ENCODE measurements around the gene ZNF664.

The ZNF664 gene

DNA sequence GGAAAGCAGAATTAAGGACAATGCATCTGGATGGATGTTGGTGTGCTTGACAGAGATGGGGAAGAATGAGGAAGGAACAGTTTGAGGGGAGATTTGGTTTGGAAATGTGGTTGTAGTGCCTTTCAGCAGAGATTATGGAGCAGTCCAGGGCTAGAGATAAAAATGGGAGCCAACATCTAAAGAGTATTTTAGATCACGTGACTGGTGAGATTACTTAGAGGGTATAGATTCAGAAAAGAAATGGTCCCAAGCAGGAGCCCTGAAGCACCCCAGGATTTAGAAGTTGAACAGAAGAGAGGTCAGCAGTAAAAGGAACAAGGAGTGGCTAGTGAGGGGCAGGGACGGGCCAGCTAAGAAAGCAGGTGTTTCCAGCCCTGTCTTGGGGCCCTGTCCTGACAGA, 29.6 kb downstream of the ZNF664 start:
- Histone ChIP-seq H3K27me3 (ENCODE audit: control insufficient read depth, insufficient read depth, low read length) (no peaks in the 10 kb centered on the region), H3K4me3 (ENCODE audit: low read length) (no peak overlapping the region), H3K27ac (ENCODE audit: low read depth, low read length) (no peak overlapping the region), H3K4me1 (ENCODE audit: control insufficient read depth, insufficient read depth, low read length) (no peaks in the 10 kb centered on the region), H3K36me3 (ENCODE audit: control insufficient read depth, insufficient read depth, low read length) (peaks cover 18% of the 10 kb centered on the region), H3K9ac (ENCODE audit: low read length) (no peak overlapping the region)

DNA sequence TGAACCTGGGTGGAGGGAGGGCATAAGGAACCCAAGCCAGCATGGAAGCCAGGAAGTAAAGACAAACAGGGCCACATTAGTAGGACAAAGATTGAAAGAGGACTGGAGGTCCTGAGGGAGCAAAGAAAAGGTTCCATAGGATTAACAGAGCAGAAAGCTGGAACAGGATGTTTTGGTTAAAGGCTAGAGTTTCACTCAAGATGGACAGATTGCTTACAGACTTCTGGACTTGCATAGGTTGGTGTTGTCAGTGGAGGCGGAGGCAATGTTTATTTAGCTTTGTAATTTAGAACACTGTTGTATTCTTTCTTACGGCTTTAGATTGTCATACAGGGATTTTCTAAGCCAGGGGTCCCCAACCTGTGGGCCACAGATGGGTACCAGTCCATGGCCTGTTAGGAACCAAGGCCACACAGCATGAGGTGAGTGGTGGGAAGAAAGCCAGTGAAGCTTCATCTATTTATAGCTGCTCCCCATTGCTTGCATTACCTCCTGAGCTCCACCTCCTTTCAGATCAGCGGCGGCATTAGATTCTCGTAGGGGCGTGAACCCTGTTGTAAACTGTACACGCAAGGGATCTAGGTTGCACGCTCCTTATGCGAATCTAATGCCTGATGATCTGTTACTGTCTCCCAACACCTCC, 31.3 kb downstream of the ZNF664 start:
- Histone ChIP-seq H3K4me1 (ENCODE audit: control insufficient read depth, insufficient read depth, low read length) (no peaks in the 10 kb centered on the region), H3K27me3 (ENCODE audit: control insufficient read depth, insufficient read depth, low read length) (no peaks in the 10 kb centered on the region), H3K4me3 (ENCODE audit: low read length) (no peak overlapping the region), H3K27ac (ENCODE audit: low read depth, low read length) (no peak overlapping the region), H3K9ac (ENCODE audit: low read length) (no peak overlapping the region), H3K36me3 (ENCODE audit: control insufficient read depth, insufficient read depth, low read length) (peaks cover 18% of the 10 kb centered on the region)

DNA sequence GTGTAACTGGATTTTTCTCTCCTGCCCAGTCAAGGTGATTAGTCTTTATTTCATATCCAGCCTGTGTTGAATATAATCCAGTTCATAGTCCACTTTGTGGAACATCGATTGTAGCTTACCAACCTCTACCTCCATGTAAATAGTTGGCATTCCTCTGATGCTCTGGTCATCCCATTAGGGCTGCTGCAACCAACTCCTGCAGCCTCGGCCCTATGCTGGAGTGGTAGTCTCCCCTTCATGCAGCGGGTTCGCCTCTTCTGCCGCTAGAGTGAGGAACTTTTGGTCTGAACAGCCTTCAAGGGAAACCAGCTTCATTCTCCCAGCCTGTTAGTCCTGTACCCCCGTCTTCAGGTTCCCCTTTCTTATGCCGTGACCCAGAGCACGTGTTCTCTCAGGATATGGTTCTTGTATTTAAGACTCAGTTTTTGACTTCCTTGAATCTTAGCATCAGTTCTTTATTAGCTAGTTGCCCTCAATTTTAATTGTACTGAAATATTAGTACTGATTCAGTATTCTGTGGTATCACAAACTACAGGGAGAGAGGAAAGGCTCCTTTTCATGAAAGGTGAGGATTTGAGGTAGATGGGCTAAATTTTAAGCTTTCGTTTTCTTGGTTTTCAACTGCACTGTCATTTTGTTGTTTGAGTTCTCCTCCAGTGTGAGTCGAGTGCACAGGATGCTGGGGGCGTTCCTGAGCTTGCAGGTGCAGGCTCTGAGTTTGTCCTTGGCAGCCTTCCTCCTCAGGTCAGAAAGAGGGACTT, 33.2 kb downstream of the ZNF664 start:
- peaks cover 11% of the 10 kb centered on the region for H3K36me3 ChIP-seq (ENCODE audit: control insufficient read depth, insufficient read depth, low read length)
- H3K9ac ChIP-seq (ENCODE audit: low read length): no peak overlapping the region

DNA sequence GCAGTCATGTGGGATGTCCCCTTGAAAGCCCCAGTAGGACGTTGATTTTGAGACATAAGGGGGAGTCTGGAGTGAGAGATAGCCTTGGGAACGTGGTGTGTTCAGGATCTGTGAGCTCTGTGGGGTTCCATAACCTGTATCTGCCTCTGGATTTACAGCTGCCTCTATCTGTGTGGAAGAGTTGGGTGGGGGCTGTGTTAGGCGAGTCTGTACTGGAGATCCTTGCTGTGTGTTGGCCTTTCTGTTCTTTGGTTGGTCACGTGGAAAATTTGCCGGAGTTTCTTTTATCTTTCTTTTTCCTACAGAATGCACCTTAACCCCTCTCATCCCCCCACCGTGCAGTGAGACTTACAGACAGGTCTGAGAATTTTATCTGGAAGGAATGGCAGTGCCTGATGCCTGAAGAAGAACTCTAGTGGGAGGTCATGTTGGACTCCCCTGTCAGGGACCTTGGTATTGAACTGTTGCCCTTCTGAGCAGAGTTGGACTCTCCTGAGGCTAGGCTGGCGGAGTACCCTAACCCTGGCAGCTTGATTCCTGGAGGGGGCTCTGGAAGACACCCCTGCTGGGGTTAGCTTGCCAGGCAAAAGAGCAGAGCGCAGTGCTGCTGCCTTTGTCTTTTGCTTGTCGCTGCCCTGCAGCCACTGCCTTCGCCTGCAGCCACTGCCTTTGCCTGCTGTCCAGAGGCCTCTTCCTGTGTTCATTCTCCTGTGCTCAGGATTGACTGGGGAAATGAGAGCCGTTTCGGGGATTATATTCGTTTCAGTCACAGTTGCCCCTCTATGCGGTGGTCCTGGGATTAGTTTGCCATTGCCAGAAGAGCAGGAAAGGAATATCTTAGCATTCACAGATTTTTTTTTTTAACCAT, 34.1 kb downstream of the ZNF664 start:
- Histone ChIP-seq H3K4me3 (ENCODE audit: low read length) (no peak overlapping the region), H3K4me1 (ENCODE audit: control insufficient read depth, insufficient read depth, low read length) (no peaks in the 10 kb centered on the region), H3K36me3 (ENCODE audit: control insufficient read depth, insufficient read depth, low read length) (peaks cover 14% of the 10 kb centered on the region), H3K9ac (ENCODE audit: low read length) (no peak overlapping the region), H3K27me3 (ENCODE audit: control insufficient read depth, insufficient read depth, low read length) (no peaks in the 10 kb centered on the region), H3K27ac (ENCODE audit: low read depth, low read length) (no peak overlapping the region)

More for the DNA sequence above, 33.2 kb downstream of the ZNF664 start:
- no peaks in the 10 kb centered on the region for H3K27me3 ChIP-seq (ENCODE audit: control insufficient read depth, insufficient read depth, low read length)
- H3K27ac ChIP-seq (ENCODE audit: low read depth, low read length): no peak overlapping the region
- no peak overlapping the region for H3K4me3 ChIP-seq (ENCODE audit: low read length)
- no peaks in the 10 kb centered on the region for H3K4me1 ChIP-seq (ENCODE audit: control insufficient read depth, insufficient read depth, low read length)

DNA sequence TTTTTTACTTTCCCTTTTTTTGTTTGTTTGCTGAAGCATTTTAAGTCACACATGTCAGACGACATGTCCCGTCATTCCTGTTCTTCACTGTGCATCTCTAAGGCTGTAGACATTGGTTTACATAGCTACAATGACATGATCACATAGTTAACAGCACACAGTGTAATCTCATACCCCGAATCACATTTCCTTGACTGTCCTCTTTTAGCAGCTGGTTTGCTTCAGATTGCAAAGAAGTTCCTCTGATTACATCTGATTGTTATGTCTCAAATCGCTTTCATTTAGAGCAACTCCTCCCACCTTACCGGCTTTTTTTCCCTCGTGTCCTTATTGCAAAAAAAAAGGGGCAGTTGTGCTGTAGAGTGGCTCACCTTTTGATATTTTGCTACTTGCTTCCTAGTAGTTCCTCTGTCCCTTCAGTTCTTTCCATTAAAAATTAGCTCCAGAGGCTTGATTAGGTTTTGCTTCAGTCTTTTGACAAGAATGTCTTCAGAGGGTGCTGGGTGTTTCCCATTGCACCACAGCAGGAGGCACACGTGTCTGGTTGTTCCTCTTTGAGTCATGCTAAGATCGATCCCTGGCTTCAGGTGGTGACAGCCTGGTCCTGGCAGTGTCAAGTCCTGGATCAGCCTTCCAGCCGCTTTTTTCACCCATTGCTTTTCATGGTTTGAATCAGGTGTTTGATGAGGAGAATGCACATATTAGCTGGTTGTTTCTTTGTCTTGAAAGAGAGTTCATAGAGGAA, 35.0 kb downstream of the ZNF664 start:
- Histone ChIP-seq H3K27me3 (ENCODE audit: control insufficient read depth, insufficient read depth, low read length) (no peaks in the 10 kb centered on the region), H3K27ac (ENCODE audit: low read depth, low read length) (no peak overlapping the region), H3K9ac (ENCODE audit: low read length) (no peak overlapping the region), H3K4me1 (ENCODE audit: control insufficient read depth, insufficient read depth, low read length) (no peaks in the 10 kb centered on the region), H3K36me3 (ENCODE audit: control insufficient read depth, insufficient read depth, low read length) (peaks cover 23% of the 10 kb centered on the region), H3K4me3 (ENCODE audit: low read length) (no peak overlapping the region)

DNA sequence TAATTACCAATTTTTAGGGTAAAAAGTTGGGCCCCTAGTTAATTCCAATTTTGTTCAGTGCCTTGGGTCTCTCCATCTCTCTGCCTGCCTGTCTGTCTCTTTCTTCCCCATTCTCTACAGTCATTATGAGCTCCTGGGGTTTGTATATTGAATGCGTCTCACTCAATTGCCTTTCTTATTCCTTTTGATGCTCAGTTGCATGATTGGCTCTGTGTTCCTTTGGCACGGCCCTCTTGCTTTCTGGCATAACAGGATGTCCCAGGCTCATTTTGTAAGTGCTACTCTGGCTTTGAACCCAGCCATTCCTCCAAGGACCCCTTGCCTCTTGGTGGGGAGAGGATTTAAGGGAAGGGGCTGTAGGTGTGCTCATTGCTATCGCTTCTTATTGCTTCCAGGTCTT, 35.6 kb downstream of the ZNF664 start:
- Histone ChIP-seq H3K36me3 (ENCODE audit: control insufficient read depth, insufficient read depth, low read length) (peaks cover 27% of the 10 kb centered on the region), H3K4me3 (ENCODE audit: low read length) (no peak overlapping the region), H3K9ac (ENCODE audit: low read length) (no peak overlapping the region), H3K27me3 (ENCODE audit: control insufficient read depth, insufficient read depth, low read length) (no peaks in the 10 kb centered on the region), H3K4me1 (ENCODE audit: control insufficient read depth, insufficient read depth, low read length) (no peaks in the 10 kb centered on the region), H3K27ac (ENCODE audit: low read depth, low read length) (no peak overlapping the region)

DNA sequence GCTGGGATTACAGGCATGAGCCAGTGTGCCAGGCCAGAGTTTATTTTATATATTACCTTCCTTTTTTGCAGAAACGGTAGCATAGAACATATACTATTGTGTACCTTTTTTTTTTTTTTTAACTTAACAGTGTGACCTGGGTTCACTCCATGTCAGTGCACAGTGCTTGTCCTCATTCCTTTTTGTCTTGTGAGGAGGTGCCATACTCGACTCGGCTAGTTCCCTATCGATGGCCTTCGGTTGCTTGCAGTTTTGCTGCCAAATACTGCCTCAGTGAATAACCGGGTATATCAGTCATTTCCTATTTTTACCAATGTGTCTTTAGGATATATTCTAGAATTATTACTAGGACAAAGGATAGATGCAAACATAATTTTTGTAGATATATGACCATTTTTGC, 36.8 kb downstream of the ZNF664 start:
- Histone ChIP-seq H3K36me3 (ENCODE audit: control insufficient read depth, insufficient read depth, low read length) (peaks cover 27% of the 10 kb centered on the region), H3K27me3 (ENCODE audit: control insufficient read depth, insufficient read depth, low read length) (no peaks in the 10 kb centered on the region), H3K4me3 (ENCODE audit: low read length) (no peak overlapping the region), H3K27ac (ENCODE audit: low read depth, low read length) (no peak overlapping the region), H3K9ac (ENCODE audit: low read length) (no peak overlapping the region), H3K4me1 (ENCODE audit: control insufficient read depth, insufficient read depth, low read length) (no peaks in the 10 kb centered on the region)

DNA sequence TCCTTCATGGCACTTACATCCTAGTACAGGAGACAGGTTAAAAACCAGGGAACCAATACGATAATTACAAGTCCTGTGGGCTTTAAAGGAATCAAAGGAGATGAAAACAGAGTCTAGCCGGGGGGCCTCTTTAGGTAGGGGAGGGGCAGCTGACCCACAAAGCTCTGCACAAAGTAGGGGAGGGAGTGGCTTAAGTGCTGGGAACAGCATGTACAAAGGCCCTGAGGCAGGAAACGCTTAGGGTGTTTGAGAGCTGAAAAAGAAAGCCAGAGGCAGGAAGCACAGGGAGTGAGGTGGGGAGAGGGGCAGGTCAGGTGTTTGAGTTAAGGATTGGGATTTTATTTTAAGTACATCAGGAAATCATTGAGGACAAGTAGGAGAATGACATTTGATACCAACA, 37.7 kb downstream of the ZNF664 start:
- H3K27ac ChIP-seq (ENCODE audit: low read depth, low read length): no peak overlapping the region
- no peaks in the 10 kb centered on the region for H3K27me3 ChIP-seq (ENCODE audit: control insufficient read depth, insufficient read depth, low read length)
- H3K36me3 ChIP-seq (ENCODE audit: control insufficient read depth, insufficient read depth, low read length): peaks cover 26% of the 10 kb centered on the region
- no peaks in the 10 kb centered on the region for H3K4me1 ChIP-seq (ENCODE audit: control insufficient read depth, insufficient read depth, low read length)
- H3K4me3 ChIP-seq (ENCODE audit: low read length): no peak overlapping the region
- no peak overlapping the region for H3K9ac ChIP-seq (ENCODE audit: low read length)

DNA sequence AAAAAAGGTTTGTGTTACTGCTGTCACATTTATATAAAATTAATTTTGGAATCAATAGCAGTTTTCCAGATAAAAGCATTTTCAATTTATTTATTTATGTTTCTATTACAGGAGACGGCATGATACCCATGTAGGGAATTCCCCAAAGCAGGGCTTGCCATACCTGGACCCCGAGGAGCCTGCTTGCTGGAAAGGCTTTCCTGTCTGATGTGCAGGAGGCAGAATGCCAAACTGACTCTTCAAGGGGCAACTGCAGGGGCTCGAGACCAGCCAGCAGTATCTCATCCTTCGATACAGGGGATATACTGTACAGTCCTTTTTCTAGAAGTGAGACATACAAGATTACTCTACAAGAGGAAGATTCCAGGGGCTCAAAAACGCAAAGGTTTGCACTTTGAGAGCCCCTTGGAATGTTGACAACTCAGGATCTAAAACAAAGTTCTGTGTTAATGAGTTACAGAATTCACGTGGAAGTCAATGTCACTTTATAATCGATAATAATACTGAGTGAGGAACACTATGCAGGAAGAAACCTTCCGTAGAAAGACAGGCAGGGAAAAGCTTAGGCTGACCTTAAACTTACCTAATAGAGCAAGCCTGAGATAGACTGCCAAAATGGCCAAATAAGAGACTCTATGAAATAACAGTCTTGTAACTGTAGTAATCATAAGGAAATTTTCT, 38.6 kb downstream of the ZNF664 start:
- no peaks in the 10 kb centered on the region for H3K4me1 ChIP-seq (ENCODE audit: control insufficient read depth, insufficient read depth, low read length)
- H3K27ac ChIP-seq (ENCODE audit: low read depth, low read length): no peak overlapping the region
- no peak overlapping the region for H3K9ac ChIP-seq (ENCODE audit: low read length)
- peaks cover 21% of the 10 kb centered on the region for H3K36me3 ChIP-seq (ENCODE audit: control insufficient read depth, insufficient read depth, low read length)
- H3K27me3 ChIP-seq (ENCODE audit: control insufficient read depth, insufficient read depth, low read length): no peaks in the 10 kb centered on the region
- no peak overlapping the region for H3K4me3 ChIP-seq (ENCODE audit: low read length)

DNA sequence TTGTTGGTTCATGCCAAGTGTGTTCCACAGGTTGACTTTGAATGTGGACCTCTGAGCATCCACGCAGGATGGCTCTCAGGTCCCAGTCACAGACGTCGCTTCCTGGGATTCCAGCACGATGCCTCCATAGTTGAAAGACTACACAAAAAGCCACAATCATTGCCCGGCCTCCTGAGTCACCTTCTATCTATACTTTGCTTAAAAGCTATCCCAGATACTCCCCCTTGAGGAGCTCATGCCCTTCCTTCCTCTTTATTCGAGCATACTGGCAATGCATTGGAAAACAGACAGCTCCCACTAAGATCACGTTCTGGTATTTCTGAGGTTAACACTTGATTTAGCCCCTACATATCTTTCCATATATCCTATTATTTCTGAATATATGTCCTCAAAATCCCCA, 40.1 kb downstream of the ZNF664 start:
- Histone ChIP-seq H3K27ac (ENCODE audit: low read depth, low read length) (no peak overlapping the region), H3K36me3 (ENCODE audit: control insufficient read depth, insufficient read depth, low read length) (peaks cover 19% of the 10 kb centered on the region), H3K9ac (ENCODE audit: low read length) (no peak overlapping the region), H3K4me3 (ENCODE audit: low read length) (no peak overlapping the region), H3K4me1 (ENCODE audit: control insufficient read depth, insufficient read depth, low read length) (no peaks in the 10 kb centered on the region), H3K27me3 (ENCODE audit: control insufficient read depth, insufficient read depth, low read length) (no peaks in the 10 kb centered on the region)

DNA sequence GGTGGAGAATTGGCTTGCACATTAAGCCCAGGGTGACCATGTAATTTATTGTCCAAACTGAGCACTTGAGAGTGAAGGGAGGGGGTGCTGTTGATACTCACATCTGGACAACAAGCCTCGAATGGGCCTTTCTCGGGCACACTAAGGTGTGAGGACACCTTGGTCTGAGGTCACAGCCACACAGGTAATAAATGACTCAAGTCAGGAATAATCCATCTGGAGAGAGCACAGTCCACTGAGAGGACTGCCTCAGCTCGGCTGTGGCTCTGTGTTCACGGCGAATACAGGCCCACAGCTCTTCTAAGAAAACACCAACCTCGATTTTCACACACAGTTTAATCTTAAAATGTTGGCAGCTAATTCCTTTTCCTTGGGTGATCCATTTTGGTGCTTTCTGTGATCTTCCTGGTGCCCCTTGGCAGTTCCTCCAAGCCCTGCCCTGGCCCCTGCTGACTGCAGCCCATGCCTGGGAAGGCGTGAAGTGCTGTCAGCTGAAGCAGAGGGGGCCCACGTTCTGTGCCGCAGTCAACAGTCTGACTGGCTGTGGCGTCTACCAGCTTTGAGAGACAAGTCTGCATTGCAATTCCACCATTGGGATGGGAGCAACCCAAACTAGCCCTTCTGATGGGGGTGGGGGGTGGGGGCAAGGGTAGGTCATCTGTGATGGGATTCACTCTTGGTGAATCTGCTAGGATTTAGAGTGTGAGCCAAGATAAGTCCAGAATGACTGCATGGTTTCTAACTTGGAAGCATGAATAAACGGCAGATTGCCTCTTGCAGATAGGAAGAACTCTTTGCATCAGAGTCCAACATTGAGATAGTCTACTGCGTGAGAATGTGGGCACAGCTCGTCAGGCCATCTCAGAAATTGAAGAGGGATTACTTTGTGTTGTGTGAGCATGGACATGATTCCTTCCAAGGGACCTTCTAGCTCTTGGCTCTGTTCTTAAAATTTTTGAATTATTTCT, 42.8 kb downstream of the ZNF664 start:
- H3K36me3 ChIP-seq (ENCODE audit: control insufficient read depth, insufficient read depth, low read length): peaks cover 19% of the 10 kb centered on the region
- H3K27ac ChIP-seq (ENCODE audit: low read depth, low read length): no peak overlapping the region
- no peaks in the 10 kb centered on the region for H3K27me3 ChIP-seq (ENCODE audit: control insufficient read depth, insufficient read depth, low read length)
- no peak overlapping the region for H3K9ac ChIP-seq (ENCODE audit: low read length)
- H3K4me3 ChIP-seq (ENCODE audit: low read length): no peak overlapping the region
- no peaks in the 10 kb centered on the region for H3K4me1 ChIP-seq (ENCODE audit: control insufficient read depth, insufficient read depth, low read length)
